Transverse colon (tissue), 4 donors: Measurements from ENCODE around the gene SH3RF3. TPM values are rescaled to one million over a fixed set of nuclear protein-coding genes. Genes with fewer than 3 reads are reported as not detected.

ENCODE experiments used
- DNase-seq: peaks from one replicate; pipeline ENCODE4 v3.0.0-alpha.2; 2019
- H3K27ac ChIP-seq, 4 donors: fragments of 200-600 bp; sonication (generic); 2 replicates each; pipeline ENCODE4 v1.5.1; 2016 to 2018; ENCODE audit warnings: inconsistent platforms in 4 of 4
- H3K27me3 ChIP-seq: fragments of 200-600 bp; sonication (generic); 2 replicates; pipeline ENCODE4 v1.5.1; 2017; ENCODE audit warnings: inconsistent platforms
- H3K36me3 ChIP-seq, 4 donors: fragments of 200-600 bp; sonication (generic); 2 replicates each; pipeline ENCODE4 v1.5.1; 2017 to 2019; ENCODE audit warnings: inconsistent platforms in 4 of 4
- H3K4me1 ChIP-seq, 4 donors: fragments of 200-600 bp; sonication (generic); 2 replicates each; pipeline ENCODE4 v1.5.1; 2017 to 2020; ENCODE audit warnings: inconsistent platforms in 4 of 4
- H3K4me3 ChIP-seq, 4 donors: fragments of 200-600 bp; sonication (generic); 1 replicate in 1 of 4; 2 replicates in 3 of 4; pipeline versions ENCODE4 v1.5.1 to v1.6.1; 2017 to 2019; ENCODE audit warnings: inconsistent platforms in 4 of 4
- H3K9me3 ChIP-seq, 2 donors: fragments of 200-600 bp; sonication (generic); 2 replicates each; pipeline ENCODE4 v1.5.1; 2017 to 2019; ENCODE audit warnings: inconsistent platforms in 2 of 2
- CTCF ChIP-seq, 5 experiments: fragments of 200-600 bp in 3 of 5; fragments of 450-650 bp in 2 of 5; sonication (generic) in 3 of 5; IDR thresholded peaks; 1 replicate in 2 of 5; 2 replicates in 3 of 5; pipeline ENCODE4 v1.5.1; 2016 to 2017; ENCODE audit warnings: antibody characterized with exemption in 5 of 5, inconsistent platforms in 3 of 5, mild to moderate bottlenecking in 2 of 5, moderate library complexity in 1 of 5
- EP300 ChIP-seq: sonication (generic); formaldehyde crosslinking; IDR thresholded peaks from one replicate; pipeline ENCODE4 v1.6.1; 2017; ENCODE audit warnings: antibody characterized with exemption, low read depth
- POLR2A ChIP-seq: fragments of 450-650 bp; IDR thresholded peaks from one replicate; pipeline ENCODE4 v1.6.1; 2016; ENCODE audit warnings: antibody characterized with exemption, mild to moderate bottlenecking, moderate library complexity
- POLR2AphosphoS5 ChIP-seq, 3 donors: sonication (generic); formaldehyde crosslinking; IDR thresholded peaks; one replicate each; pipeline ENCODE4 v1.6.1; 2016; ENCODE audit warnings: antibody characterized with exemption in 3 of 3
- WGBS, 2 donors: methylation state at CpG; one replicate each; pipeline ENCODE4 v1.1.5; 2018; ENCODE audit warnings: low coverage in 1 of 2; 5-methylcytosine and 5-hydroxymethylcytosine counted together
- in situ Hi-C, 4 donors: fragments of 200-750 bp; cut with MboI; loops; one replicate each; pipeline versions ENCODE4 v1.15.0 to v1.15.1; 2017; ENCODE audit warnings: low sequenced_read_pairs in 3 of 4, low pct_ligation_motif_present in 1 of 4, low pct_unique_long_range_greater_than_20kb in 1 of 4
- intact Hi-C: fragments of 100-400 bp; cut with DNase I; formaldehyde crosslinking; loops from one replicate; pipeline ENCODE4 v1.15.1; 2023; ENCODE audit warnings: low total_unique reads
- total RNA-seq, 4 donors: library from RNA; depleted of rRNA; stranded (reverse); fragments of >200 nt; gene quantifications; one replicate each; pipeline ENCODE4 v1.1.0, GENCODE V29; 2016

Gene SH3RF3
- total RNA-seq, 4 donors from 2014 or later, result 1.9 to 8.8 (median 2.9) TPM

DNA sequence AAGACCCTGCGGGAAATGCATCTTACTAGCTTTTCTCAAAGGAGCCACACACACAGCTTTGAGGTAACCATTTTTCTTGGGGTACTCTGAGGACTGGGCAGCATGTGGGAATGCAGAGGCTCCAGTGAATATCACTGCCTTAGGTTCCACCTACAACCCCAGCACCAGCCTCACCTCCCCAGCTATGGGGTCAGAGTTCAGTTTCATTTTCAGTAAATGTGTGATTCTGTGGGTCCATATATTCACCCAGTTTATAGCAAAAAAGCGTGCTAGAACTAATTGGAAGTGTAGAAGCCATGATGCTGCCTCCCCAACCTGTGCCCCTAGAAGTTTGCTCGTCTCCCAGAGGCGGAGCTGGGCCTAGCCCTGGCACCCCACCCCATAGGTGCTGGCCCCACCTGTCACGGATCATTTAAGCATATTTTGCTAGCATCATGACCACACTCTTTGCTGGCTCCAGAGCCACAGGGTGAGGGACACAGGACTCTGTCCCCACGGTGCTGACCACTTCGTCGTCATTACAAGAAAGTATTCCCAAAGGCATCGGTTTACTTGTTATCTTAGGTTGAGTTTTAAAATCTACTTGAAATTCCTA, 57.7 kb downstream of the SH3RF3 start:
- peak overlapping the region; percentile 66 to 77 (median 74) for H3K27ac ChIP-seq
- no peaks in the 10 kb centered on the region for H3K36me3 ChIP-seq
- H3K4me1 ChIP-seq, result peaks cover 4 to 14% (median 9%) of the 10 kb centered on the region in 4 donors
- 82 to 95% methylated on average over 4 to 9 of the region's 9 CpGs for WGBS, 2 donors
- no peak for TF ChIP-seq POLR2A
- TF ChIP-seq CTCF (IDR thresholded peaks at IDR 0.05), result no peak
- TF ChIP-seq EP300, result no peak
- TF ChIP-seq POLR2AphosphoS5 (IDR thresholded peaks at IDR 0.05), result no peak
- in situ Hi-C loops, result no loop called here
- H3K27me3 ChIP-seq, result no peaks in the 10 kb centered on the region
- no peak for DNase-seq
- H3K9me3 ChIP-seq, result no peaks in the 10 kb centered on the region
- intact Hi-C loops, result no loop called here
- no peak overlapping the region for H3K4me3 ChIP-seq

DNA sequence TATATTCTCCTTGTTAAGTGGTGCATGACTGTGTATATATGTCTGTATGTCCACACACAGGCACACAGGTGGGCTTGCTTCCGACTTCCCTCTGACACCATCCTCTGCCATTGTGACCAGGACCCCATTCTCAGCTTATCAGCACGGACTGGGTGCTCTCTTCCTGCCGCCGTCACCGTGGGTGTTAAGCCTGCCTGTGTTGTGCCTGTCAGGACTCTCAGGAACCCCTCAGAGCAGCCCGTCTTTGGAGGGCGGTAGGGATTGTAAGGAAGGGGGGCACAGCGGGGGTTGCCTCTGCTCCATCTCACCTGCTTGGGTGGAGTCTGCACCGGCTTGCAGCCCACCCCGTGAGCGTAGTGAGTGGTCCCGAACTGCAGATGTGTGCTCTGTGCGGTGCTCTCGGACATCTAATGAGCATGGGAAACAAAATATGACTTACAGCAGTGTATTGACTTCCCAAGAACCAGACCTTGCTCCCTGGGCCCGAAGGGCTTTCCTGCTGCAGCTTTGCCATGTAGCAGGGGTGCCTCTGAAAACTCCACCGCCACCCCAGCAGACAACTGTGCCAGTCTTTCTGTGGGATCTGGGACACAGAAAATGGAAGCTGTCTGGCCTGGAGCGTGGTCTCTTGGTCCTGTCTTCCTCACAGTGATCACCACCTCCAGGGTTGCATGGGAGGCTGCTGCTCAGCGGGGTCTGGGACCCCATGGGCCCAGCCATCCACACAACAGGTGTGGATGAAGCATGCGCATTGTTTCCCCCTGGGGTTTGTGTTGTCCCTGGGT, 58.9 kb downstream of the SH3RF3 start:
- peaks cover 4 to 14% (median 9%) of the 10 kb centered on the region in 4 donors for H3K4me1 ChIP-seq
- in situ Hi-C loops (no loop called here), intact Hi-C loops (no loop called here)
- no peaks in the 10 kb centered on the region for H3K27me3 ChIP-seq
- TF ChIP-seq POLR2A, result no peak
- no peak for TF ChIP-seq CTCF (IDR thresholded peaks at IDR 0.05)
- no peak for TF ChIP-seq POLR2AphosphoS5 (IDR thresholded peaks at IDR 0.05)
- TF ChIP-seq EP300, result no peak
- no peak for DNase-seq
- no peak overlapping the region for H3K4me3 ChIP-seq
- 82 to 90% methylated on average over 2 to 19 of the region's 19 CpGs for WGBS, 2 donors
- no peak overlapping the region for H3K27ac ChIP-seq
- H3K9me3 ChIP-seq, result no peaks in the 10 kb centered on the region
- H3K36me3 ChIP-seq, result no peaks in the 10 kb centered on the region

DNA sequence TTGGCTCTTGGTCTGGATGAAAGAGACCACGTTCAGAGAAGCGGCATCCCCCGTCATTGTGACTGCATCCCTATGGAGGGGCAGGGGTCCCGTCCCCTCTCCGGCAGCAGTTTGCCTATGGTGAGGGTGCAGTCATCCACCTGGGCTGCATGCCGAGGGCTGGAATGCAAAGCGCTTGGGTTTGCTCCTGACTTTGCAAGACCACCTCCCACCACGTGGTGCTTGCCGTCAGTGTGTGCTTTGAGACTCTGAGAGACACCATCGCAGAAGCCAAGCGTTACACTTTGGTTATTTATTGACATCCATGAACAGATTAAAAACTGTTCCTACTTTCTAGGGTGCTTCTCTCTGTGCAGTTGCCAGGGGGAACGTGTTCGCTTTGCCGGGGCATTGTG, 59.5 kb downstream of the SH3RF3 start:
- TF ChIP-seq POLR2A, result no peak
- H3K27me3 ChIP-seq, result no peaks in the 10 kb centered on the region
- in situ Hi-C loops (no loop called here), intact Hi-C loops (no loop called here)
- no peaks in the 10 kb centered on the region for H3K36me3 ChIP-seq
- 81% methylated on average over 8 of the region's 14 CpGs; no CpG with 5 or more reads in 1 of the 2 donors for WGBS, 2 donors
- peaks cover 4 to 14% (median 9%) of the 10 kb centered on the region in 4 donors for H3K4me1 ChIP-seq
- H3K27ac ChIP-seq, result no peak overlapping the region
- H3K4me3 ChIP-seq, result no peak overlapping the region
- no peak for DNase-seq
- no peaks in the 10 kb centered on the region for H3K9me3 ChIP-seq

GRCh38 chr2:109188898-109189297, 59.9 kb downstream of the SH3RF3 start:
- 92 to 96% methylated on average over 3 to 4 of the region's 4 CpGs for WGBS, 2 donors
- Histone ChIP-seq H3K27me3 (no peaks in the 10 kb centered on the region), H3K36me3 (no peaks in the 10 kb centered on the region), H3K27ac (no peak overlapping the region), H3K4me1 (peaks cover 4 to 14% (median 9%) of the 10 kb centered on the region in 4 donors), H3K9me3 (no peaks in the 10 kb centered on the region), H3K4me3 (no peak overlapping the region)
- TF ChIP-seq EP300 (no peak), POLR2AphosphoS5 (IDR thresholded peaks at IDR 0.05) (no peak), CTCF (IDR thresholded peaks at IDR 0.05) (no peak), POLR2A (no peak)
- no peak for DNase-seq
- in situ Hi-C loops (no loop called here), intact Hi-C loops (no loop called here)
